ENCODE measurements around the gene PTPRT.

PTPRT gene

DNA sequence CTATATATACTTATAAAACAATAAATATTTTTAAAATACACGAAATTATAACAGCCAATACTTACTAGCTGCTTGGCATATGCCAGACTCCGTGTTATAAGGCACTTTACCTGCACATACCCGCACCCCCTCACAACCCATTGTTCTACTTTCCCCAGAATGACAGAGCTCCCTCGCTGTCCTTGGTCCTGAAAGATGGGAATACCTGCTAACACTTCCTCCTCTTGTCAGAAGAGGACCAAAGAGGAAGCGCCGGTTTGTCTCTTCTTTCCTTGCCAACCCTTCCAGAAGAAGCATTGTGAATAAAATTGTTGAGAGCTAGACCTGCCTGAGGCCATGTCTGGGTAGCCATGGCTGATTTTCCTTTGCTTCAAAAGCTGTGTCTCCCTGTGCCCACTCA is 149.3 kb downstream of the PTPRT start:
- DNase-seq (ENCODE audit: low read depth), result no peak
- H3K4me3 ChIP-seq (ENCODE audit: control insufficient read depth, low read depth, low read length), result no peak overlapping the region
- TF ChIP-seq, protein P1, sequence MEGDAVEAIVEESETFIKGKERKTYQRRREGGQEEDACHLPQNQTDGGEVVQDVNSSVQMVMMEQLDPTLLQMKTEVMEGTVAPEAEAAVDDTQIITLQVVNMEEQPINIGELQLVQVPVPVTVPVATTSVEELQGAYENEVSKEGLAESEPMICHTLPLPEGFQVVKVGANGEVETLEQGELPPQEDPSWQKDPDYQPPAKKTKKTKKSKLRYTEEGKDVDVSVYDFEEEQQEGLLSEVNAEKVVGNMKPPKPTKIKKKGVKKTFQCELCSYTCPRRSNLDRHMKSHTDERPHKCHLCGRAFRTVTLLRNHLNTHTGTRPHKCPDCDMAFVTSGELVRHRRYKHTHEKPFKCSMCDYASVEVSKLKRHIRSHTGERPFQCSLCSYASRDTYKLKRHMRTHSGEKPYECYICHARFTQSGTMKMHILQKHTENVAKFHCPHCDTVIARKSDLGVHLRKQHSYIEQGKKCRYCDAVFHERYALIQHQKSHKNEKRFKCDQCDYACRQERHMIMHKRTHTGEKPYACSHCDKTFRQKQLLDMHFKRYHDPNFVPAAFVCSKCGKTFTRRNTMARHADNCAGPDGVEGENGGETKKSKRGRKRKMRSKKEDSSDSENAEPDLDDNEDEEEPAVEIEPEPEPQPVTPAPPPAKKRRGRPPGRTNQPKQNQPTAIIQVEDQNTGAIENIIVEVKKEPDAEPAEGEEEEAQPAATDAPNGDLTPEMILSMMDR (conservative IDR thresholded peaks at IDR 0.05; ENCODE audit: control insufficient read depth, insufficient read depth, low read depth, low read length), result no peak

DNA sequence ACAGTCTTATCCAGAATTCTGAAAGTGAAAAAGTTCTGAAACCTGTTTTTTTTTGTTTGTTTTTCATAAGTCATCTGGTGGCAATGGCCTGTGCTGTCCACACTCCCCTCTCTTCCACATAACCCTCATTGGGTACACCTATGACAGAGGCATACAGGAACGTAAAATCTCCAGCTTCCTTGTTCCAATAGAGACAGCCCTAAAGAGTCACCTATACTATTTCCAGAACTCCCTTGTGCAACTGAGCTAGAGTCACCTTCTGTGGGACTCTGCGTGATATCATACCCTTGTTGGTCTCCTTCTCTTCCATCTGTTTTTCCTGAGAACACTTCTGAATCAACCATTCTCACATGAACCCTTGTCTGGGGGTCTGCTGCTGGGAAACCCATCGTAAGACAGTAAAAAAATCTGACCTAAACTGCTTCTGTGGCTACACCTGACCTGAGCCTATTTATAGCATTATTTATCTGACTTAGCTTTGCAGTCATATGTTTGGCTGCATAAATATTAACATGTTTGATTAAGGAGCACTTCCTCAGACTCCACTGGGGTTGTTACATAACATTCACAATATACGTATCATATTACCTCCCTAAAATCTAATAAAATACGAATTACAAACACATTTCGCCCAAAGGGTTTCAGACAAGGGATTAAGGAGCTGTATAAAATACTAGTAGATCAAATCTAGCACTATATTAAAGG is 151.9 kb downstream of the PTPRT start:
- no peak for DNase-seq (ENCODE audit: low read depth)
- no peak overlapping the region for H3K4me3 ChIP-seq (ENCODE audit: control insufficient read depth, low read depth, low read length)
- TF ChIP-seq, protein P1 (conservative IDR thresholded peaks at IDR 0.05; ENCODE audit: control insufficient read depth, insufficient read depth, low read depth, low read length), result no peak

DNA sequence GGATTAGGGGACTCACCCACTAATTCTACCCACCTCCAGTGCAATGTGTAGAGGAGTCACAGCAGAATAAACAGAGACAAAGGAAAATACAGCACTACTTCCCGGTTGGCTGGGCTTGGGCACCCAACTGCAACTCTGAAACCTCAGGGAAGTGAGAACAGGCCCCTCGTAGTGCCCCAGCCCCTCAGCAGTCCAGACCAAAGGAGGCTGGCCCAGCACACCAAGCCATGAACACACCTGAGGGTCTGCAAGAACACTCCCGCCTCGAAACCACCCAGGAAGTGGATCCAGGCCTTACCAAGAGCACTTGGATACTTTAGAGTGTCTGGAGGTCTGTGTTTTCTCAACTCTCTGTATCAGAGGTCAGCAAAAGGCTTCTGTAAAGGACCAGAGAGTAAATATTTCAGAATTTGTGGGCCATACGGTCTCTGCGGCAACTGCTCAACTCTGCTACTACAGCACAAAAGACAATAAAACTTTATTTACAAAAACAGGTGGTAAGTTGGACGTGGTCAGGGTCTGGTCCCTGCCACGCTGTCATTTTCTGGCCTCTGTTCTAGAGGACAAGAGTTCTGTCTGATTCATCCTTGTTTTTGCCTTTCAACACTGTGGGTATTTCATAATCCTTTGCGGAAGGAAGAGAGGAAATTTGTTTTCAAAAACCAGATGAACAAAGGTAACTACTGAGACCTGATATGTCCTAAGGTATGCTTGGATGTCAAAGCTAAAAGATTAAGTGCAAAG is 154.6 kb downstream of the PTPRT start:
- no peak for DNase-seq (ENCODE audit: low read depth)
- TF ChIP-seq, protein P1 (conservative IDR thresholded peaks at IDR 0.05; ENCODE audit: control insufficient read depth, insufficient read depth, low read depth, low read length), result no peak

DNA sequence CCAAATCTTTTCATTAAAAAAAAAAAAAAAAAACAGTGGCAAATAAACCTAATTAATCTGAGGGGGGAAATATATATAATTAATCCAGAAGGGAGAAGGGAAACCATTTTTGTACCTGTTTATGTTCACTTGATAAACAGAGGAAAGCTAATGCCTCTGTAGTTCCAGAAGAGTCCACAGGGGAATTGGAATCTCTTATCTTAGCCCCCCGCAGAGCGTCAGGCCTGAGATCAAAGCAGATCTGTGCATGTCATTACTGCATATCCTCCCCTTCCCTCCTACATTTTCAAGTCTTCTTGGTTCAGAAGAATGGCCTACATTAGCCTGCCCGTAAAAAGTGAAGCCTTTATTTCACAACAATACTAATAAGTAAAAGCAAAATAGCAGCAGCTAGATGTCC is 157.2 kb downstream of the PTPRT start:
- DNase-seq (ENCODE audit: low read depth), result no peak
- TF ChIP-seq, protein P1 (conservative IDR thresholded peaks at IDR 0.05; ENCODE audit: control insufficient read depth, insufficient read depth, low read depth, low read length), result no peak
- H3K4me3 ChIP-seq (ENCODE audit: control insufficient read depth, low read depth, low read length), result no peak overlapping the region

More for the DNA sequence above, 154.6 kb downstream of the PTPRT start:
- H3K4me3 ChIP-seq (ENCODE audit: control insufficient read depth, low read depth, low read length), result no peak overlapping the region

DNA sequence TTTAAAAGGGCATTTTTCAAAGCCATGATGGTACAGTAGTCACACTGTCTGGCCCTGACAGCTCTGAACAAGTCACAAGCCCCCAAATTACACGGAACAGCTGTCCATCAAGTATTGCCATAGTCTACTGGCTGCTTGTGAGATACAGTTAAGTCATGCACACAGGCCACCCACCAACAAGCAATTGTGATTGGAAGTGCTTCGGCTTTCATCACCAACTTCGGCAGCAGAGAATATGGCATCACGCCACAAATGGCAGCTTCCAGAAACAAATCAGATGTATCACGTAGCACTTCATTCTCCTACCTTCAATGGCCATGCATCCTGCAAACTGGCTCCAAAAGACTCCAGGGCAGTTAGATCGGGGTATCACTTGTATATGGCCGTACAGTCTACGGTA is 160.5 kb downstream of the PTPRT start:
- no peak for DNase-seq (ENCODE audit: low read depth)
- H3K4me3 ChIP-seq (ENCODE audit: control insufficient read depth, low read depth, low read length), result no peak overlapping the region
- TF ChIP-seq, protein P1 (conservative IDR thresholded peaks at IDR 0.05; ENCODE audit: control insufficient read depth, insufficient read depth, low read depth, low read length), result no peak

DNA sequence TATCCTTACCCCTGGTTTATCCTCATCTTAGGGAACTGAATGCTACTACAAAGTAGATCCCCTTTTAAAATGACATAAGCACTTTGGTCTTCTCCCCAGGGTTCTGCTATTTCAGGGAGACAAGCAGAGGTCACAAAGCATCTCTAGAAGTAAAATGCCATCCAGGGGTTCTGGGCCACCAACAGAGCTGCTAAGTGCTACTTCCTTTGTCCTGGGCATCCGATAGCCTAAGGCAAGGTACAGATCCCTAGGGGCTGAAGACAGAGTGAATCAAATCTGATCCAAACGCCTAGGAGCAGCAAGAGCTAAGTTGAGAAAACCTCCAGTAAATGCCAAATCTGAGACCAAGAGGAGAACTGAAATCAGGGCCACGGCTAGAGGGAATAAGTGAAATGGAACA is 161.2 kb downstream of the PTPRT start:
- DNase-seq (ENCODE audit: low read depth), result no peak
- TF ChIP-seq, protein P1 (conservative IDR thresholded peaks at IDR 0.05; ENCODE audit: control insufficient read depth, insufficient read depth, low read depth, low read length), result no peak
- H3K4me3 ChIP-seq (ENCODE audit: control insufficient read depth, low read depth, low read length), result no peak overlapping the region
